ENCODE data around the gene SAMD4A.
A peak's percentile ranks its signal among the peaks of the same experiment; 100 is the strongest.

Gene SAMD4A

DNA sequence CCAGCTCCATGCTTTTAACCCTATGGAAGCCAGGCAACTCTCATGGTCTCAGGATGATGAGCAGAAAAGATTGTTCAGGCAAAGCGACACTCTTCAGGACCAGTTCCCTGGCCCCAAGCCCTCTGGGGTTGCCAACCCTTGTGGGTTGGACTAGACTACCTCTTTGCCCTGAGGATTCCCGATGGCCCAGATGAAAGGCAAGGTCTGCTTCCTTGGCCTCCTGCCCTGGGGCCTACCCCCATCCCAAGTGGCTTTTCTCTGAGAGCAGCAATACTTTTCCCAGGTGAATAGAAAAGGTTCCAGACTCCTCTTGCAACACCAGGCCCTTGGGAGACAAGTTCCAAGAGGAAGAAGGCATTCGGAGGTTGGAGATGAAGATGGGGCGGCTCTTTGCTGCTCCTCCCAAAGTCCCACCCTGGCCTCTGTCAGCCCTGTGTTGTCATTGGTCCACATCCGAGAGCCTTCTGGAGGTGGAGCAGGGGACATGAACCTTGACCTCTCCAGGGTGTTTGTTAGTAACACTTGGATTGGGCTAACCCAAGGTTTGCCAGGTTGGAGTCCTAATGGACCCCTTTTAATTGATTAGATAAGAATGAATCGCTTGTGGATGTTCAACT is 204.6 kb downstream of the SAMD4A start:
- TF ChIP-seq, protein P1, sequence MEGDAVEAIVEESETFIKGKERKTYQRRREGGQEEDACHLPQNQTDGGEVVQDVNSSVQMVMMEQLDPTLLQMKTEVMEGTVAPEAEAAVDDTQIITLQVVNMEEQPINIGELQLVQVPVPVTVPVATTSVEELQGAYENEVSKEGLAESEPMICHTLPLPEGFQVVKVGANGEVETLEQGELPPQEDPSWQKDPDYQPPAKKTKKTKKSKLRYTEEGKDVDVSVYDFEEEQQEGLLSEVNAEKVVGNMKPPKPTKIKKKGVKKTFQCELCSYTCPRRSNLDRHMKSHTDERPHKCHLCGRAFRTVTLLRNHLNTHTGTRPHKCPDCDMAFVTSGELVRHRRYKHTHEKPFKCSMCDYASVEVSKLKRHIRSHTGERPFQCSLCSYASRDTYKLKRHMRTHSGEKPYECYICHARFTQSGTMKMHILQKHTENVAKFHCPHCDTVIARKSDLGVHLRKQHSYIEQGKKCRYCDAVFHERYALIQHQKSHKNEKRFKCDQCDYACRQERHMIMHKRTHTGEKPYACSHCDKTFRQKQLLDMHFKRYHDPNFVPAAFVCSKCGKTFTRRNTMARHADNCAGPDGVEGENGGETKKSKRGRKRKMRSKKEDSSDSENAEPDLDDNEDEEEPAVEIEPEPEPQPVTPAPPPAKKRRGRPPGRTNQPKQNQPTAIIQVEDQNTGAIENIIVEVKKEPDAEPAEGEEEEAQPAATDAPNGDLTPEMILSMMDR (conservative IDR thresholded peaks at IDR 0.05): no peak
- no peak overlapping the region for H3K27ac ChIP-seq

DNA sequence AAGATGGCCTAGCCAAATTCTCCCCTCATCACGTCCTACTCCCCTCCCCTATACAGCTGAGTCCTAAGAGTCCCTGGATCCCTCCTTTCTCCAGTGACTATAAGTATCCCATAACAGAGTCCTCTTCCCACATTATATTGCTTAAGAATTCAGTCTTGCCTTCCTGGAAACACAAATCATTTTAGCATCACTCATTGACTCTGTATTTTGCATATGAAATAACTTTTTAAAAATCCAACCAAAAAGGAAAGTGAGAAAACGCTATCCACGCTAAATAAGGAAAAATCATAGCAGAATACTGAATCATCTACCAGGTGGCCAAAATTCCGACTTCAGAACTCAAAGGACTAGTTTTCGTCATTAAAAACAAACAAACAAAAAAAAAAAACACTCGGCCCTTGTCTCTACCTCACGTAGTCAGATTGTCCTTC is 205.5 kb downstream of the SAMD4A start:
- peak overlapping the region; percentile 44 for H3K27ac ChIP-seq

GRCh38 chr14:54773171-54774006 is 206.5 kb downstream of the SAMD4A start:
- peak overlapping the region; percentile 44 for H3K27ac ChIP-seq
- TF ChIP-seq, protein P1 (conservative IDR thresholded peaks at IDR 0.05): peak; percentile 64

More for the DNA sequence above, 205.5 kb downstream of the SAMD4A start:
- TF ChIP-seq, protein P1 (conservative IDR thresholded peaks at IDR 0.05): no peak

DNA sequence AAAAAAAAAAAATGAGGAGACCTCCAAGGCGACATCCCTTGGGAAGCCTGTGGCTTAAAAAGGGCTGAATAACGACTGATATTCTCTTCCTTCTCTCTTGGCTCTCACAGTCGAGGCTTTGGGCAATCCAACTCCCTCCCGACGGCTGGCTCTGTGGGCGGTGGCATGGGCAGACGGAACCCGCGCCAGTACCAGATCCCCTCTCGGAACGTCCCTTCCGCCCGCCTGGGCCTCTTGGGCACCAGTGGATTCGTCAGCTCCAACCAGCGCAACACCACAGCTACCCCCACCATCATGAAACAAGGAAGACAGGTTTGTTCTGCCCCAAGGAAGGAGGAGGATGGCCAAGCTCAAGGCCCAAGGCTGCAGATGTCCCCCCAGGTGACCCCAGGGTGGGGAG is 207.9 kb downstream of the SAMD4A start:
- H3K27ac ChIP-seq: no peak overlapping the region
- TF ChIP-seq, protein P1 (conservative IDR thresholded peaks at IDR 0.05): no peak

DNA sequence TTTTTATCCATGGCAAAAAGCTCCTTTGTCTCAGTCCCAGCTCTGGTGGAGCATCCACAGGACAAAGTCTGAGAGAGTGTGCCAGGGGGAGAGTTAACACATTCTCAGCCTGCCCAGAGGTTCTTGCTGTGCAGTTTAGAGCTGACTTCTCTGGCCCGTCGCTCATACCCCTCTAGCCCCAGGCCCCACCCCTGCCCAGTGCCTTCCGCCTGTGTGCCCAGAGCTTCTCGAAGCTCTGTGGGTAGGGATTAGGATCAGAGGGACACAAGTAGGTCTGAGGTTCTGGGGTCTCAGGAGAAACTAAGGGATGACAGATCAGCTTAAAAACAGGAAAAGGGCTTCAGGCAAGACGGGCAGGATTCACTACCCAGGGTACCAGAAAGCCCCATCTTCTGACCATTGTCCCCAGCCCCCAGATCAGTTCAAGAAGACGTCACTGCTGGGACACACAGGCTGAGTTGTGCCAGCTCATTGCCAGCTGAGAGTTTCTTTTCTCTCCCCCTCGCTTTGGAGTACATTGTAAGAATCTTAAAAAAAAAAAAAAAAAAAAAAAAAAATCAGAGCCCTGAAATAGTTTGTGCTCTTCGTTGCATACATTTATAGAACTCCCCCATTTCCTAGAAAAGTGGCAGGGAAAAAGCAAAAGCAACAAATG is 208.7 kb downstream of the SAMD4A start:
- TF ChIP-seq, protein P1 (conservative IDR thresholded peaks at IDR 0.05): no peak
- H3K27ac ChIP-seq: no peak overlapping the region

DNA sequence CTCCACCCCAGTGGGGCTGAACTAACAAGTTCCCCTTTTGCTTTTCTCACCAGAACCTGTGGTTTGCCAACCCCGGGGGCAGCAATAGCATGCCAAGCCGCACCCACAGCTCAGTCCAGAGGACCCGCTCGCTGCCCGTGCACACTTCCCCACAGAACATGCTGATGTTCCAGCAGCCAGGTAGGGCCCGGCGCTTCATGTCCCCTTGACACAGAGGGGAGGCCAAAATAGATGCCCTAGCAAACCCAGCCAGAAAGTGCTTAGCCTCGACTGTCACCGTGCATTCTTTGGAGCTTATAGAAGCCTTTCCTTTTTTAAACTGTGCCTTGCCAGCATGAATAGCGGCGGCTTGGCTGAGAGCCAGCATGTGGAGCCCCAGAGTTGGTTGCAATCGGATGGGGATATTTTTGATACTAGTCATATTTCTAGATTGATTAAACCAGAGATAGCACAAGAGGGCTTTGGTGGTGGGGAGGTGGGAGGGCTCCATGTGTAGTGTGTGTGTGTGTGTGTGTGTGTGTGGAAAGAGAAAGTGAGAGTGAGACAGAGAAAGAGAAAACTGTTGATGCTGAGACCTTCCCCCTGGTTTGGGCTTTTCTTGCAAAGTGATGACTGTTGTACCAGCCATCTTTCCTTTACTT is 209.6 kb downstream of the SAMD4A start:
- TF ChIP-seq, protein P1 (conservative IDR thresholded peaks at IDR 0.05): no peak
- no peak overlapping the region for H3K27ac ChIP-seq

- no peak overlapping the region for H3K27ac ChIP-seq
- TF ChIP-seq, protein P1 (conservative IDR thresholded peaks at IDR 0.05): no peak
Observed at GRCh38 chr14:54777395-54777794, 210.5 kb downstream of the SAMD4A start.

Data from VCaP (cell line).